GM12878 (cell line): ENCODE measurements around the gene ROR2. TPM values are rescaled to one million over a fixed set of nuclear protein-coding genes. Genes with fewer than 3 reads are reported as not detected.

Experiments used
- ATAC-seq: fragments of 200-7000 bp; cut with Tn5 transposase; 3 replicates; pipeline ENCODE4 v1.9.1; 2020; ENCODE audit warnings: mild to moderate bottlenecking, moderate library complexity
- BruUV-seq: library from RNA; stranded (reverse); fragments of 400-500 nt; replicated peaks from 2 replicates; lab custom pipeline; 2021; lab: Mats Ljungman, UMichigan
- CTCF ChIA-PET: fragments of 300-600 bp; sonication (Branson Sonifier 250); formaldehyde crosslinking; extraction: SDS; loops from one replicate; lab custom pipeline; 2021; ENCODE audit warnings: inconsistent platforms; lab: Yijun Ruan, JAX
- POLR2A ChIA-PET: fragments of 350-600 bp; formaldehyde crosslinking; extraction: SDS; loops from one replicate; lab custom pipeline; 2021; ENCODE audit warnings: inconsistent platforms; lab: Charles Lee
- RAD21 ChIA-PET: fragments of 300-600 bp; sonication (Branson Sonifier 250); formaldehyde crosslinking; loops from one replicate; lab custom pipeline; 2023; ENCODE audit warnings: antibody characterized with exemption; ENCODE audit not compliant: unreplicated experiment; lab: Charles Lee
- SMC1A ChIA-PET: fragments of 300-600 bp; sonication (Branson Sonifier 250); formaldehyde crosslinking; loops from one replicate; lab custom pipeline; 2023; ENCODE audit not compliant: unreplicated experiment, uncharacterized antibody; lab: Charles Lee
- DNase-seq: peaks from one replicate; pipeline ENCODE4 v3.0.0-alpha.2; 2011; ENCODE audit warnings: low read depth, low spot score
- FAIRE-seq: peaks from 3 replicates; lab custom pipeline; 2011; peaks lifted over from hg19 to GRCh38; lab: Jason Lieb, UNC
- H2AFZ ChIP-seq: 2 replicates; pipeline ENCODE4 v1.6.0; 2011; ENCODE audit warnings: low read depth, low read length, control low read depth; ENCODE audit not compliant: control insufficient read depth
- H3K27ac ChIP-seq: 2 replicates; pipeline ENCODE4 v1.5.1; 2011; ENCODE audit warnings: control low read depth; ENCODE audit not compliant: control insufficient read depth, insufficient read depth
- H3K27me3 ChIP-seq, 2 experiments: replicated peaks in 1 of 2; 2 replicates each; pipeline versions ENCODE4 v1.6.0 to v1.6.1; 2011; ENCODE audit warnings: low read length in 1 of 2; ENCODE audit not compliant: control insufficient read depth in 2 of 2, insufficient read depth in 2 of 2
- H3K36me3 ChIP-seq, 2 experiments: 2 replicates each; pipeline ENCODE4 v1.5.1; 2011; ENCODE audit warnings: low read length in 1 of 2; ENCODE audit not compliant: control insufficient read depth in 2 of 2, insufficient read depth in 2 of 2
- H3K4me1 ChIP-seq: 2 replicates; pipeline ENCODE4 v1.6.1; 2011; ENCODE audit warnings: mild to moderate bottlenecking, low read length, moderate library complexity, mixed read lengths; ENCODE audit not compliant: control insufficient read depth, insufficient read depth
- H3K4me2 ChIP-seq: 2 replicates; pipeline ENCODE4 v1.6.0; 2011; ENCODE audit warnings: control low read depth; ENCODE audit not compliant: control insufficient read depth, insufficient read depth
- H3K4me3 ChIP-seq: fragments of 200-600 bp; sonication (generic); 2 replicates; pipeline ENCODE4 v1.5.1; 2016
- H3K79me2 ChIP-seq: 2 replicates; pipeline ENCODE4 v1.6.0; 2011; ENCODE audit warnings: low read length; ENCODE audit not compliant: control insufficient read depth, insufficient read depth
- H3K9ac ChIP-seq: 2 replicates; pipeline ENCODE4 v1.8.0; 2011; ENCODE audit warnings: low read length, control low read depth, mixed read lengths; ENCODE audit not compliant: control insufficient read depth, insufficient read depth
- H3K9me3 ChIP-seq: replicated peaks from 3 replicates; pipeline ENCODE4 v1.5.1; 2011; ENCODE audit warnings: mild to moderate bottlenecking, low read length; ENCODE audit not compliant: control insufficient read depth, insufficient read depth
- H4K20me1 ChIP-seq: 2 replicates; pipeline ENCODE4 v1.6.0; 2011; ENCODE audit not compliant: control insufficient read depth, insufficient read depth
- EZH2 ChIP-seq: IDR thresholded peaks from 2 replicates; pipeline ENCODE4 v1.6.1; 2012; ENCODE audit warnings: low read depth, mild to moderate bottlenecking, control low read depth, inconsistent platforms, low read length, borderline replicate concordance; ENCODE audit not compliant: control insufficient read depth
- HCFC1 ChIP-seq: fragments of 150-350 bp; IDR thresholded peaks from 2 replicates; pipeline ENCODE4 v1.6.1; 2014; ENCODE audit warnings: low read length
- KDM1A ChIP-seq: fragments of 200-600 bp; sonication (generic); IDR thresholded peaks from 2 replicates; pipeline ENCODE4 v1.6.1; 2016; ENCODE audit warnings: borderline replicate concordance
- RFX5 ChIP-seq: IDR thresholded peaks from 2 replicates; pipeline ENCODE4 v1.6.1; 2011; ENCODE audit warnings: low read depth, low read length, improper control_type of control experiment
- USF1 ChIP-seq: IDR thresholded peaks from 2 replicates; pipeline ENCODE4 v1.6.1; 2011; ENCODE audit warnings: borderline replicate concordance, low read depth, mild to moderate bottlenecking, moderate library complexity, mixed read lengths, low read length; ENCODE audit not compliant: insufficient read depth; ENCODE audit errors: extremely low read length
- ZNF384 ChIP-seq: IDR thresholded peaks from 2 replicates; pipeline ENCODE4 v1.6.1; 2012; ENCODE audit warnings: low read depth, mild to moderate bottlenecking, low read length, improper control_type of control experiment, borderline replicate concordance
- WGBS: methylation state at CpG from one replicate; pipeline ENCODE4 v1.1.6; 2016; ENCODE audit warnings: low lambda C conversion rate; ENCODE audit not compliant: insufficient replicate concordance, insufficient coverage; ENCODE audit errors: missing lambda C conversion rate; 5-methylcytosine and 5-hydroxymethylcytosine counted together
- in situ Hi-C: fragments of 300-500 bp; cut with MboI; formaldehyde crosslinking; loops from 9 replicates; pipeline ENCODE4 v1.14.3; 2018; ENCODE audit warnings: mixed read lengths
- intact Hi-C: fragments of 100-400 bp; cut with micrococcal nuclease; formaldehyde crosslinking; loops from one replicate; pipeline ENCODE4 v1.14.2; 2022; ENCODE audit not compliant: unreplicated experiment
- polyA plus RNA-seq, 11 experiments: library from polyadenylated mRNA; depleted of rRNA in 4 of 11; unstranded in 6 of 11; stranded (reverse) in 5 of 11; fragments of >200 nt; fragmentation: Nextera tagmentation in 4 of 11; fragmentation: Illumina TruSeq in 1 of 11; extraction: Ambion mirVana in 4 of 11; extraction: Trizol in 1 of 11; gene quantifications; 1 replicate in 1 of 11; 2 replicates in 10 of 11; pipeline versions ENCODE4 v1.2.1 to v1.2.3, GENCODE V29; 2011 to 2016; ENCODE audit warnings: inconsistent platforms in 2 of 11, missing spikeins in 2 of 11, low read depth in 1 of 11
- total RNA-seq, 4 experiments: library from RNA; depleted of rRNA in 3 of 4; stranded (reverse); fragments of >200 nt in 3 of 4; fragmentation: Illumina TruSeq in 1 of 4; extraction: Trizol in 1 of 4; gene quantifications; 2 replicates each; pipeline versions ENCODE4 v1.2.1 to v1.2.3, GENCODE V29; 2013 to 2021

The ROR2 gene
- total and polyA plus RNA-seq, 10 of the 15 experiments (the other 5 are each of a cell fraction or from before 2014, with no cell fraction given), result 0.03 to 0.05 TPM; not detected in 8

DNA sequence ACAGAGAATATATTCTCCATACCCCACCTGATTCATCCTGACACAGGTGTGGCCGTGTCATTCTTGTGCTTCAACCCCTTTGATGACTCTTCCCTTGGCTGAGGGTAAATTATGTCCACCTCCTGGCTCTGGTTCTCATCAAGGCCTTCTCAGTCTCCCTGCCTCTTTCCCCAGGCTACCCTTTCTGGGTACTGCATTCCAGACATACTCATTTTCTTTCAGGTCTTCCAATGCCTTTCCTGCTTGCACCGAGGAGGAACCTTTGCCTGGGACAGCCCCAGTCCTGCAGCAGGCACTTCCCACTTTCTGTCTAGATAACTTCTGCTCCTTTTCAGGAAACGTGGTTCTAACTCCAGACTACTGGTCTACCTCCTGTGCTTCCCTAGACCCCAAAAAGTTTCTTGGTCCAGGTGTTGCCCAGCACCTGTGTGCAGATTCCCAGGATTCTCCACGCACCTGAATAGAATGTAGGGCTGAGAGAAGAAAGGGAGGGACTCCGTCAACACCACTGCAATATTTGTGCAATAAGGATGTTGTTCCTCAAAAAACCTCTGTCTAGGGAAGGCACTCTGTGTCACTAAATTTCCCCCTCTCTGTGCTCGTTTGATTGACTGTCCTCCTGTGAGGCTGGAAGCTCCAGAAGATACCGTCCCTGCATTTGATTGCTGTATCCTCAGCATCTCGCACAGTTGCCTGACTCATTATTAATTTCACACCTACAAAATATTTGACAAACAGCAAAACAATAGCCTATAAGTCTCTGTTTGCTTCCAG, 271.0 kb downstream of the ROR2 start:
- Histone ChIP-seq H3K9me3 (no peaks in the 10 kb centered on the region), H3K79me2 (no peaks in the 10 kb centered on the region), H3K27me3 (no peaks in the 10 kb centered on the region), H3K4me2 (no peak overlapping the region), H4K20me1 (no peaks in the 10 kb centered on the region; the same call in 1 of the 2 replicates), H3K27ac (no peak overlapping the region), H3K4me3 (no peak overlapping the region), H3K36me3 (no peaks in the 10 kb centered on the region), H3K4me1 (no peaks in the 10 kb centered on the region), H3K9ac (no peak overlapping the region), H2AFZ (no peak overlapping the region)
- DNase-seq (no peak), FAIRE-seq (no peak), ATAC-seq (no peak)
- TF ChIP-seq USF1 (no peak), ZNF384 (no peak), HCFC1 (no peak), RFX5 (no peak), KDM1A (no peak), EZH2 (no peak)
- intact Hi-C loops, result loop anchor here (10.0 kb wide), 1 partner anchor 254 kb away; the partner anchor contains the start of gene NFIL3
- CTCF ChIA-PET, result no interaction called here
- 30% methylated on average over 8 of the region's 8 CpGs for WGBS
- no TSS peak for BruUV-seq
- POLR2A ChIA-PET, result no interaction called here
- RAD21 ChIA-PET, result no interaction called here
- SMC1A ChIA-PET, result no interaction called here
- in situ Hi-C loops, result loop anchor here (5.0 kb wide), 1 partner anchor 762 kb away; no protein-coding TSS in a partner anchor
